ENCODE measurements around the gene KBTBD13.

The KBTBD13 gene

DNA sequence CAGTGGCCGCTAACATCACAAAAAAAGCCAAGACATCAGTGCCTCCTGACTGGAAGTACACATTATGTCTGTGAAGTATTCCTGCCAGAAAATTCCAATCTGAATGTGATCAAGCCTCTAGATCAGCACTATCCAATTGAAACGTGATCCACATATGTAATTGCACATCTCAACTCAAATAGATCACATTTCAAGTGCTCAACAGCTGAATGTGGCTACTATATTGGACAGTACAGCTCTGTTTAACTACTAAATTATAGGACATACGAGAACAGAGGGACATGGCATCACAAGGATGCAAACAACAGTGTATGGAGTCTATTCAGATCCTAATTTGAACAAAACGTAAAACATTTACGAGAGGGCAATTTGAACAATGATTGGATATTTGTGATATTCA is 39.0 kb downstream of the KBTBD13 start:
- DNase-seq = peak; percentile 59

Data from NCI-H146 (cell line).